ENCODE measurements around the gene NES. TPM values are rescaled to one million over a fixed set of nuclear protein-coding genes. Genes with fewer than 3 reads are reported as not detected.

The NES gene
- total and polyA plus RNA-seq, 2 experiments from 2014 or later: 25.0 to 95.9 TPM

GRCh38 chr1:156643049-156643777, 34.0 kb downstream of the NES start:
- Histone ChIP-seq H3K27me3 (ENCODE audit: insufficient read depth) (peaks cover 100% of the 10 kb centered on the region), H3K79me2 (replicated peaks; ENCODE audit: insufficient read depth) (no peaks in the 10 kb centered on the region), H3K27ac (ENCODE audit: low read depth) (no peak overlapping the region), H3F3A (replicated peaks; ENCODE audit: low read depth) (peaks cover 12% of the 10 kb centered on the region; the same call in 1 of the 2 replicates), H2AFZ (no peak overlapping the region), H3K9me2 (ENCODE audit: insufficient read depth) (no peaks in the 10 kb centered on the region), H3K36me3 (ENCODE audit: insufficient read depth) (no peaks in the 10 kb centered on the region), H3K4me1 (ENCODE audit: insufficient read depth) (peaks cover 13% of the 10 kb centered on the region), H3K4me2 (peak overlapping the region; percentile 95), H3K4me3 (peak overlapping the region; percentile 74; the same call in 1 of the 2 replicates), H4K20me1 (replicated peaks; ENCODE audit: insufficient read depth) (peaks cover 3% of the 10 kb centered on the region; the same call in 1 of the 2 replicates)
- H3K36me3 Mint-ChIP-seq (ENCODE audit: low read depth): no peaks in the 10 kb centered on the region; the same call in 2 of the 3 replicates
- peaks cover 37% of the 10 kb centered on the region for H3K4me1 Mint-ChIP-seq
- H3K4me3 Mint-ChIP-seq: peak overlapping the region; percentile 72
- peaks cover 68% of the 10 kb centered on the region for H3K27me3 Mint-ChIP-seq (ENCODE audit: insufficient read depth, low read depth, poor library complexity)
- ATAC-seq (peak; percentile 8; the same call in 2 of the 3 replicates), DNase-seq (ENCODE audit: low spot score) (no peak)
- H3K9me3 Mint-ChIP-seq: no peaks in the 10 kb centered on the region
- H3K27ac Mint-ChIP-seq: no peak overlapping the region
- TF ChIP-seq ZNF462 (CRISPR knock-in tag; IDR thresholded peaks at IDR 0.05): no peak
- no peak for TF ChIP-seq ZNF114 (CRISPR knock-in tag; IDR thresholded peaks at IDR 0.05)
- TF ChIP-seq JUNB (IDR thresholded peaks at IDR 0.05; ENCODE audit: unreplicated experiment): no peak
- TF ChIP-seq POLR2AphosphoS5 (IDR thresholded peaks at IDR 0.05; ENCODE audit: low read depth): no peak
- TF ChIP-seq EZH2 (IDR thresholded peaks at IDR 0.05; ENCODE audit: low read depth, unreplicated experiment): no peak
- TF ChIP-seq ETS1 (IDR thresholded peaks at IDR 0.05): no peak
- TF ChIP-seq EZH2phosphoT487 (IDR thresholded peaks at IDR 0.05; ENCODE audit: unreplicated experiment): no peak
- no peak for TF ChIP-seq CTCF (conservative IDR thresholded peaks at IDR 0.05; ENCODE audit: low read depth in 2 of 2)
- no peak for TF ChIP-seq CREB1 (CRISPR knock-in tag; IDR thresholded peaks at IDR 0.05; ENCODE audit: low read depth)
- no peak for TF ChIP-seq NANOG (IDR thresholded peaks at IDR 0.05; ENCODE audit: borderline replicate concordance)
- TF ChIP-seq REST (IDR thresholded peaks at IDR 0.05; ENCODE audit: unreplicated experiment): no peak
